GM11168 (cell line): ENCODE data around the gene NFYB.
"Not testable (repeated sequence)": the region's sequence is repeated elsewhere in the genome, so short reads cannot be mapped to it uniquely, and the experiment has no call there.

Experiments
- in situ Hi-C: fragments of 300-500 bp; cut with MboI; formaldehyde crosslinking; loops from one replicate; pipeline ENCODE4 v1.12.0; 2022; ENCODE audit warnings: low sequenced_read_pairs; ENCODE audit not compliant: unreplicated experiment

Gene NFYB

DNA sequence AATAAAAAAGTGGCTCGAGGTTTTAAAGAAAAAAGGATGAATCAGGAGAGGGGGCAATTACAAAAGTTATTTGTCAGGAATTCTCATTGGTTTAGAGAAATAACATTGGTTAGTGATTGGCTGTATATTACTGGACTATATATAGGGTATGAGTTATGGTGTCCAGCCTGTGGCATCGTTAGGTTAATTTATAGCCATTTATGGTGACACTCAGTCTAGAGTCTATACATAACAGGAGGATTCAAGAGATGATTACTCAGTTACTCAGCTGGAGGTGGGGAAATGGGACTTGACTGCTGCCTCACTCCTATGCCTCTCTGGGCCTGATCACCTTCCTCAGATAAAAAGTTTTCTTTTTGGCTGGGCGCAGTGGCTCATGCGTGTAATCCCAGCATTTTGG is 25.6 kb upstream of the NFYB start:
- in situ Hi-C loops = no loop called here

DNA sequence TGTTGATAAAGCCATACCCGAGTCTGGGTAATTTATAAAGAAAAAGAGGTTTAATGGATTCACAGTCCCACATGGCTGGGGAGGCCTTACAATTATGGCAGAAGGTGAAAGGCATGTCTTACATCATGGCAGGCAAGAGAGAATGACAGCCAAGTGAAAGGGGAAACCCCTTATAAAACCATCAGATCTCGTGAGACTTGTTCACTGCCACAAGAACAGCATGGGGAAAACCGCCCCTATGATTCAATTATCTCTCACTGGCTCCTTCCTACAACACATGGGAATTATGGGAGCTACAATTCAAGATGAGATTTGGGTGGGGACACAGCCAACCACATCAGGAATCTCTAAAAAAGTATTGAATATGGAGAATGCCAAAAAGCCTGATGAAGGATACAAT is 25.0 kb upstream of the NFYB start:
- in situ Hi-C loops = not testable (repeated sequence)

DNA sequence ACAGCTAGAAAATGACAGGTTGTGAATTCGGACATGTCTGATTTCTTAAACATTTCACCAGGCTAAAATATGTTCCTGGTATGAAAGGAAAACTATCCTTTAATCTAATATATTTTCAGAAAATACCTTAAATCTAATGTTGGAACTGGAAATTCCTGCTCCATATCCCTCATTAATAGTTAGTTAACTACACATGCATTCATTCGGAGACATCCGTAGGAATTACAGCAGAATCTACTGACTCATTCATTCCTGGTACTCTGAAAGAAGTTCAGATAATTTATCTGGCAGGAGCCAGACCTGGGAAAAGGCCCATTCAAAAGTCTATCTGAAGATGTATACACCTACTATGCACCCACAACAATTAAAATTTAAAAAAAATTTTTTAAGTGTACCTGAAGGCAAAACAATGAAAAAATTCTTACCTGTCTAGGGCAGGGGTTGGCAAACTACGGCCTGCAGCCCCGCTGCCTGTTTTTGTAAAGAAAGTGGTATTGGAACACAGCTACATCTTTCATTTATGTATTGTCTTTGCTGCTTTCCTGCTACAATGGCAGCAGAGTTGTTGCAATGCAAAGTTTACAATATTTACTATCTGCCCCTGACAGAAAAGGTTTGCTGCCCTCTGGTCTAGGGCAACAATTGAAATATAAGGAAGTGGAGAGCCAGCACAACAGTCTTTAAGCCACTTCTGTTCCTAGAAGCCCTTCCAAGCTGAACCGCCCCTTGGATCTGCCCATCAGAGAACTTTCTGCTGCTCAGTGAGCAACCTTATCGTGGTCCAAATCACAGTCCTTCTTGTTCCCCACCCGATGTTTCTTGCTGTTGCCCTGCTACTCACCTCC is 17.9 kb upstream of the NFYB start:
- in situ Hi-C loops = no loop called here

DNA sequence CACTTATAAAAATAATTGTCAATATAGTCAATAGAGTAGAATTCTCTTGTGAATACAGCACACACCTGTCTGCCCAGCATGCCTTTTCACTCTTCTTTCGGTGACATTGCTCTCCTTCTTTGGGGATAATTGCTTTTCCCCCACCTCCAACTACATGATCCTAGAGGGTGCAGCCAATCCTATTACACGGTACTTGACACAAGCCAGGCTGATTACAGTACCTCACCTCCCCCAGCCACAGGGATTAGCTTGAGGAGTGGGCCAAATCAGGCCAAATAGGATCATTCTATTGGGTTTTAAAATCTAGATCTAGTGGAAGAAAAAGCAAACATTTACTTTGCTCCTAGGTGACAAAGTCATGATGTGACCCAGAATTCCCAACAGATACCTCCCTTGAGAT is 16.8 kb upstream of the NFYB start:
- in situ Hi-C loops = no loop called here

DNA sequence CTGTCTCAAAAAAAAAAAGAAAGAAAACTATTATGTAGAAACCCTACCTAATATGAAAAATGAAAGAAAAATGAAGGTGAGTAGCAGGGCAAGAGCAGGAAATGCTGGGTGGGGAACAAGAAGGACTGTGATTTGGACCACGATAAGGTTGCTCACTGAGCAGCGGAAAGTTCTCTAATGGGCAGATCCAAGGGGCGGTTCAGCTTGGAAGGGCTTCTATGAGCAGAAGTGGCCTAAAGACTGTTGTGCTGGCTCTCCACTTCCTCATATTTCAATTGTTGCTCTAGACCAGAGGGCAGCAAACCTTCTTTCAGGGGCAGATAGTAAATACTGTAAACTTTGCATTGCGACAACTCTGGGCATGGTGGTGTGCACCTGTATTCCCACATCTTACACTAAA is 16.3 kb upstream of the NFYB start:
- in situ Hi-C loops = no loop called here

DNA sequence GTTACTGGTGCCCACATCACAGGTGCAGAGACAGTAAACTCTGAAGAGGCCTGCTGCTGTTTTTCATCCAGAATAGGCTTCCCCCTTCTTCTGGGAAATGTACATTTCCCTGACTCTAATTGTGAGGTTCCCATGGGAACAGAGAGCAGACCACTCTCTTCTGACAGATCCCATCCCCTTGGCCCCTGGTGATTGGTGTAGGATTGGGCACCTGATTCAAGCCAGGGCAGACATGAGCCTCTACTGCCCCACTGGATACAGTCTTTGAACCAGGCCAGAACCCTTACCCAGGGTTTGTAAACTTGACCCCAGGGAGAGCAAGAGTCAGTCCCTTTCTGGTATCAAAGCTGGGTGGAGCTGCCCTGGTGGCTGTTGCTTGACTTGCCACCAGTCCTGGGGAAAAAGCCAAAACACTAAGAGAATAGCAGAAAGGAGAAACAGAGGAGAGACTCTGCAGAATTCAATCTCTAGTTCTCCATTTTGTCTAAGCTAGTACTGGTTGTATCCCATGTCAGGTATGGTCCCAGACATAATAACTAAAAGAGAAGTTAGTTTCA is 14.8 kb upstream of the NFYB start:
- in situ Hi-C loops = no loop called here

DNA sequence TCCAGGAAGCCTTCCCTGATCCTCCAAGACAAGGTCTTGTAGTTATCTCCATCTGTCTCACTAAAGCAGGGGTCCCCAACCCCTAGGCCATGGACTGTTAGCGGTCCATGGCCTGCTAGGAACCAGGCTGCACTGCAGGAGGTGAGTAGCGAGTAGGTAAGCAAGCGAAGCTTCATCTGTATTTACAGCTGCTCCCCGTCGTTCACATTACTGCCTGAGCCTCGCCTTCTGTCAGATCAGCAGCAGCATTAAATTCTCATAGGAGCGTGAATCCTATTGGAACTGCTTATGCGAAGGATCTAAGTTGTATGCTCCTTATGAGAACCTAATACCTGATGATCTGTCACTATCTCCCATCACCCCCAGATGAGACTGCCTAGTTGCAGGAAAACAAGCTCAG is 12.4 kb upstream of the NFYB start:
- in situ Hi-C loops = no loop called here

DNA sequence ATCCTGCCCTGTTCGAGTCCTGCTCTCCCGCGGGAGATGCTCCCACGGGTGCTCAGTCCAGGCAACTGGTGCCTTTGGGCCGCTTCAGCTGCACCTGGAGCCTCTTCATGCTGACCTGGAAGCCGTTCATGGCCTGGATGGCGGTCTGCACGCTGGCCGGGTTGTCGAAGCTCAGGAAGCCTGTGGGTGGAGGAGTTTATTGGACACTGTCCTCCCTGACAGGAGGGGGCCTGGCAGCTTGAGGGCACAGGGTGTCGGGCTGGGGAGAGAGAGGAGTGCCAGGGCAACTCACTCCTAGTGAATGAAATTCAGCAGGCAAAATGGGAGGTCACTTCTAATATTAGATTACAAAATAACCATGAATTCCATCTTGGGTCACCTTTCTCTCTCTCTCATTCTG is 9.3 kb upstream of the NFYB start:
- in situ Hi-C loops = no loop called here

DNA sequence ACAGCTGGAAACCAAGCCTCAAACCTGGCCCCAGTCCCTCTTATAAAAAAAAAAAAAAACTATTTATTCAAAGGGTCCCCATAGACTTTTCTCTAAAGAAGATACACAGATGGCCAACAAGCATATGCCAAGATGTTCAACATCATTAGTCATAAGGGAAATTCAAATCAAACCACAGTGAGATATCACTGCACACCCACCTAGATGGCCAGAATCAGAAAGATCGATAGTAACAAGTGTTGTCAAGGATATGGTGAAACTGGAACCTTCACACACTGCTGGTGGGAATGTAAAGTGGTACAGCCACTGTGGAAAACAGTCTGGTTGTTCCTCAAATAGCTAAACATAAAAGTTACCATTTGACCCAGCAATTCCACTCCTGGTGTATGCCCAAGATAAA is 5.9 kb upstream of the NFYB start:
- in situ Hi-C loops = no loop called here

DNA sequence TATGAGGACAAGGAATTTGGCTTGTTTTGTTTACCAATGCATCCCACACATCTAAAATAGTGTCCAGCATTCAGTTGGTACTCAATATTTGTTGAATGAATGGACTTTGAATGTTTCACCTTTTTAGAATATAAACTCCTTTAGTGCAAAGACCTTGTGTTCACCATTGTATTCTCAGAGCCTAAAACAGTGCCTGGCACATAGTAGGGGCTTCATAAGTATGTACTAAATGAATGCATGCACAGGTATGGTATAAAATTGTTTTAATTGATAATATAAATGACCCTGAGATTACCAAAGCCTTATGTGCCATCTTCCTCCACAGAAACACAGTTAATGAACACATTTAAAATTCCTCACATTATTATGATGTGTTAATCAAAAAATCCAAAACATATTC is 5.0 kb upstream of the NFYB start:
- in situ Hi-C loops = no loop called here

DNA sequence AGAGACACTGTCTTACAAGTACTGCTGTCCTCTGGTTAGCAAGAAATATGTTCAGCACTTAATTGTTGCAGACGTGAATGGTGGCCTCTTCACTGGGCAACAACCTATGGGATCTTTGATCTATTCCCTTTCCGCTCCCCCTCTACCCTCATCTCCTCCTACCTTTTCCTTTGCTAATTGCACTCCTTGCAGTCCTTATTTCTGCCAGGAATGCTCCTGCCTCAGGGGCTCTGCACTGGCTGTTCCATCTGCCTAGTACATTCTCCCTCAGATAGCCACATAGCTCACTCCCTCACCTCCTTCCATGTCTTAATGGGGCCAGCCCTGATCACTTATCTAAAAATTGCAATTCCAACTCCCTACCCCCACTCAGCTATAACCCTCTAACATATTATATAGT is 4.5 kb upstream of the NFYB start:
- in situ Hi-C loops = no loop called here

DNA sequence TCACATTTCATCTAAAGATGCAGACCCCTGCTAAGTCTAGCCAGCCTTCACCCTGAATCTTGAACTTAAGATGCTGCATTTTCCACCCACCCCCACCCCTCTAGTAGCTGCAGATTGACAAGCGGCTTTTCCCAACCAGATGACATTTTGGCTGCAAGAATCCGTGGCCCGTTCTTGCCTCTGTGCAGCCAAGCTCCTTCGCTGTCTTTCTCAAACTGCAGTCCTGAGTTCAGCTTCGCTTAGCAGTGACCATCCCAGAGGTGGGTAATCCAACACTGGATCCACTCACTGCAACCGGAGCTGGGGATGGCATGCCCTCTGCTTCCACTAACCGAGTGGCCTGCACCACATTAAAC is 765 bp upstream of the NFYB start:
- in situ Hi-C loops = no loop called here

DNA sequence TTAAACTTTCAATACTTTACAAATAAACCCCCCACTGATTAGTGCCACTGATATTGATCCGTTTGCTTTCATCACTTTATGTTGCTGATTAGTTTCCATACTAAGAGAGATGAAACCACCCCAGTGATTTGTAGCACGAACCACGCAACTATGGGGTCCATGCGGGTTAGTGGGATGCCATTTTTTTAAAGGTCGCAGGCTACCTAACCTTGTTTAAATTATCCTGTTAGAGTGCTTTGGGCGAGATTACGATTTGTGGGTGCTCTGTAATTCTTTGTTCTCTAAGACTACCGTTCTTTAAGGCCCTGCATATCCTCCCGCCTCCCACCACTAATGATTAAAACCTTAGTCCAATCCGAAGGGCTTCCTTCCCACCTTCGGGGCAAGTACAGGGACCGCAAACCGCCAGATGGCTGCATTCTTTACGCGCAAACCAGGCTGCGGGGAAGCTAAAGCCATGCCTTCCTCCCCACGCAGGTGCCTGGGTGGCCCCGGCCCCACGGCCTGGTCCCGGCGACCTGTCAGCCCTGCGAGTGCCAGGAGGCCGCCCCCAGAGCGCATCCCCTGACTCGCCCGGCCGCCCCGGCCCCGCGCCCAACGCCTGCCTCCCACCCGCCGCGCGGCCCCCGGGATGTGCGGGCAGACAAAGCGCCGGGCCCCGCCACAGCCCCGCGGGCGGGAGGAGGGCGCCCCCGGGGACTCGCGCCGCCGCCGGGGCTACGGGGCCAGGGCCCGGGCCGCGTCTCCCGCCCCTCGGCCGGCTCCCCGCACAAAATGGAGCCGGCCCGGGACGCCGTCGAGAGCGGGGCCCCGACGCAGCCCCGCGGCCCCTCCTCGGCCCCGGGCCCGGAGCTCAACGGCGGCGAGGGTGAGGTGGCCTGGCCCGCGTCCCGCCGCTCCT is 759 bp downstream of the NFYB start:
- in situ Hi-C loops = no loop called here

DNA sequence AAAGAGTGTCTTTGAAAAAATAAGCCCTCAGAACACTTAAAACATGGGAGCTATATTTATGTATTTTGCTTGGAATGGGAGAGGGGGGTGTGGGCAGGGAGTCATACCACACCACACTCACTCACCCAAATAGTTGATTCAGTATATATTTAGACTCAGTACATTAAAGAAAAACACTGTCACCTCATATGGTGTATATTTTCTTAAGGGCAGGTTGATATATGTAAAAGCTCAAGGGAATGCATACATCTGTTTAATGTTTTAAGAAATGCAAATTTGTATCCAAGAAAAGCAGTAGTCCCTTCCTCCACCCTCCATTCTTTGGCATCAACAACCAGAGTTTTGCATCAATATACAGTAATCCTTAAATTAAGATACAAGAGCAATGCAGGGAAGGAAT is 1.4 kb downstream of the NFYB start:
- in situ Hi-C loops = no loop called here

DNA sequence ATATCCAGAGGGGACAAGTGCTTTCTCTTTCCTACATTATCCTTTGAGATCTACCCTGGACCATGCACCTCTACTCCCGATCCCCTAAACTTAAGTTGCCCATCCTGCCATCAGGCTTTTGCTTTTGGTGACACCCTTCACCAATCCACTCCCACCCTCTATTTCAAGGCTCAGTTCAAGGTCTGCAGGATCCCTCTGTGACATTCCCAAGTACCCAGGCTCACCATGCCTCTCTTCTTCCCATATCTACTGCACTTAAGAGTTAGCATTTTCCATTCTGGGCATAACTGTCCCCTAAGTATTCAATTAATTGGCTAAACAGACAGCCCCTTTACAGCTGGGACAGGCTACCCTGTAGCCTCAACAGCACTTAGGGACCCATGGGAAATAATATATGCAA is 3.1 kb downstream of the NFYB start:
- in situ Hi-C loops = no loop called here

DNA sequence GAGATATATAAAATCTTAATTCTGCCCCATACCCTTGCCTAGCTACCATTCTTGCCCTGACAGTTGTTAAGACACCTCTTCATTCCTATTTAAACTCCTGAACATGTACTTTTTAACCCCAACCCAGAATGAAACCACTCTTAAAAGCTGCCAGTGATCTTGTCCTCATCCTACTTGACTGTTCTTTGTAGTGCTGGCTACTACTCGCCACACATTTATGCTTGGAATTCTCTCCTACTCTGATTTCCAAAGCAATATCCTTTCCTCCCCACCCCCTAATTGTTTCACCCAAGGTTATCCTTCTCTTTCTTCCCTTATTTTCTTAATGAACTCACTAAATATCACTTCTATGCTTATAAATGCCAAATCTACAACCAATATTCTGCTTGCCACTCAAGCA is 4.1 kb downstream of the NFYB start:
- in situ Hi-C loops = no loop called here

DNA sequence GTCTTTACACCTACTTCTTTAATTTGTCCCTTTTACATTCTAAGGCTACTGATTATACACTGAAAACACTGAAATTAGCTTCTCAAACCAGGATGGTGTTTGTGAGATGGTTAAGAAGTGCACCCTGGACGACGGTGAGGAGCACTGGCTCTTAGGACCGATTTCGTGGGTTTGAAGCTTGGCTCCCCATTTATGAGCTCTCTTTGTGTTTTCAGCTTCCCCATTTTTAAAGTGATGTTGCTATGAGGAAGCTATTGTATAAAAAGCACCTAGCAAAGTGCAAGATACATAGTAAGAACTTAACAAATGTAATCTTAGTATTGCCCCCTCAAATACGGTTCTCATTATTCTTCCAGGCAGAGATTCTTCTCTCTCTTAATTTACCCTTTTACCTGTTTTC is 4.7 kb downstream of the NFYB start:
- in situ Hi-C loops = no loop called here

DNA sequence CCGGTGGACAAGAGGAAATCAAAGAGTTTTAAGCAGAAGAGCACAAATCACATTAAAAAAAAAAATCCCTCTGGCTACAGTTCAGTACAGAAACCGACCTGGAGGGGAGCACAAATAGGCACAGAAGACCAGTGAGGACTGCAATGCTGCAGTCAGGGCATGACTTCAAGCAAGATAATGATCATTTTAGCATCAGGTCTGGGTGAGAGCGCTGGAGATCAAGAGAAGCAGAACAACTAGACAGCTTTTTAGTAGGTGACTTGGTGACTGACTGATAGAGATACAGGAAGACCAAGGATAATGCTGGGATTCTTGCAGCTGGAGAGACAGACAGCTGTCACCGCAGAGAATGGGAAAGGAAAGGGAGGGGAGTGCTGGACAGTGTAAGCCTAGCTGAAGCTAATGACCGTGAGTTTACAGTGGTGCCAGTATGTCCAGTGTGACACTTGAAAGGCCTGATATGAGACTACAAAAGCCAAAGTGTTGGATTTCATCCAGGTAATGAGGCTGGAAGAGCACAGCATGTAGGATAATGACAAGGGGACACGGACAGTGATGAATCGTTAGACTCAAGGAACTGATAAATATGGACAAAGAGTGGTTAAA is 5.6 kb downstream of the NFYB start:
- in situ Hi-C loops = no loop called here

DNA sequence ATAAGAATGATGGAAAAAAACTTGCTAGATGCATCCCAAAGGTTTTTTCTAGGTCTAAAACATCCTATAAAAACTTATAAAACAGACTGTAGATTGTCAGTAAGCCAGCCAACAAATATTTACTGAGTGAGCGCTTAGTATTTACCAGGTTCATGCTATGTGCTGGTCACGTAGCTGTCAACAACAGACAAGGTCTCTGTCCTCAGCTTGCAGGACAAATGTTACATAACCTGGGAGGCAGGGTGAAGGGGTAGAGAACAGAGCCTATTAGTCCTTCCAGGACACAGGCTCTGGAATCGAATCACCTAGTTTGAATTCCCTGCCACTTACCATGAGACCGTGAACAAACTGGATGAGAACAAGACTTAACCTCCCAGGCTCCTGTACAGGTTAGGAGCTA is 6.4 kb downstream of the NFYB start:
- in situ Hi-C loops = no loop called here

DNA sequence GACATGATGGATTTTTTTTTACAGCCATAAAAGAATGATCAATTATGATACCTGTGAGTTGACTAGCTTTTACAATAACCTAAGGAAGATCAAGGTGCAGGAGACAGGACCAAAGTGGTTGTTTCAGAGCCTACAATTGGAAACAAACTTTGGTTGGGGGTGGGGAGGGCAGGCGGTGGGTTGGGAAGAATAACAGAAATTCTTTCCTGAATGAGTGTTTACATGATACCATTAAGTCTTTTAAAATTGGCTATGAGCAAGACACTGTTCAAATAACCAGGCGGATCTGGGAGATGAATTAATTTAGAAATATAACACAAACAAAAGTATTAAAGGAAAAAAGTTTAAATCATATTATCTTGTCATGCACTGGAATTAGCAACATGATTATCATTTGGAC is 7.2 kb downstream of the NFYB start:
- in situ Hi-C loops = no loop called here

DNA sequence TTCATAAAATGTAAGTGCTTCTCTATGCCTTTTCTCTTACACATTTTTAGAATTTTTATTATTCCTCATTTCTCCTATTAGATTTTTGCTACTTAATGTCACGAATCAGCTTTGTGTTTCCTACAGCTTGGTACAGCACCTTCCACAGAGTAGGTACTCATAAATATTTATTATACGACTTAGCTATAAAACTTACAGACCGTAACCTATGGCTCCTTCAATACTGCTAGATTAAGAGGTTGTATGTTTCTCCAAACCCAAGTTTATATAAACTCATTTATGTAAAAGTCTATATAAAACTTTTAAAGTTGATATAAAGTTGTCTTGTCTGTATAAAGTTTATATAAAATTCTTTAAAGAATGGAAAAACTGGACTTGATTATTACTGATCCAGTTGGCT is 11.5 kb downstream of the NFYB start:
- in situ Hi-C loops = no loop called here
